Measurements from ENCODE around the gene TRIM44. TPM values are rescaled to one million over a fixed set of nuclear protein-coding genes. Genes with fewer than 3 reads are reported as not detected.

TRIM44 gene
- total and polyA plus RNA-seq, 10 of the 15 experiments (the other 5 are each of a cell fraction or from before 2014, with no cell fraction given), result 6.7 to 93.0 (median 27.6) TPM

- TF ChIP-seq CUX1 (IDR thresholded peaks at IDR 0.05; ENCODE audit: insufficient replicate concordance, low read depth, low read length) (no peak), ZSCAN29 (IDR thresholded peaks at IDR 0.05) (no peak), EGR1 (IDR thresholded peaks at IDR 0.05; ENCODE audit: borderline replicate concordance in 1 of 2, low read depth in 2 of 2, low read length in 2 of 2) (no peak), HDAC6 (IDR thresholded peaks at IDR 0.05; ENCODE audit: unreplicated experiment) (no peak), KLF5 (IDR thresholded peaks at IDR 0.05; ENCODE audit: partially characterized antibody) (no peak), CBX3 (IDR thresholded peaks at IDR 0.05; ENCODE audit: borderline replicate concordance, low read depth) (no peak), RB1 (IDR thresholded peaks at IDR 0.05; ENCODE audit: borderline replicate concordance) (no peak), CBFB (IDR thresholded peaks at IDR 0.05; ENCODE audit: low read depth) (no peak), RELB (IDR thresholded peaks at IDR 0.05; ENCODE audit: low read depth) (0 out of 2 replicates have a peak, but pooled peaks have one; percentile 40), NFXL1 (IDR thresholded peaks at IDR 0.05; ENCODE audit: borderline replicate concordance) (peak; percentile 78; the same call in 1 of the 2 replicates), SMAD1 (IDR thresholded peaks at IDR 0.05; ENCODE audit: low read depth, partially characterized antibody) (no peak), SPI1 (IDR thresholded peaks at IDR 0.05; ENCODE audit: borderline replicate concordance, insufficient read depth, low read depth, low read length) (peak; percentile 58; the same call in 1 of the 2 replicates)
- TF ChIP-seq, protein P1, sequence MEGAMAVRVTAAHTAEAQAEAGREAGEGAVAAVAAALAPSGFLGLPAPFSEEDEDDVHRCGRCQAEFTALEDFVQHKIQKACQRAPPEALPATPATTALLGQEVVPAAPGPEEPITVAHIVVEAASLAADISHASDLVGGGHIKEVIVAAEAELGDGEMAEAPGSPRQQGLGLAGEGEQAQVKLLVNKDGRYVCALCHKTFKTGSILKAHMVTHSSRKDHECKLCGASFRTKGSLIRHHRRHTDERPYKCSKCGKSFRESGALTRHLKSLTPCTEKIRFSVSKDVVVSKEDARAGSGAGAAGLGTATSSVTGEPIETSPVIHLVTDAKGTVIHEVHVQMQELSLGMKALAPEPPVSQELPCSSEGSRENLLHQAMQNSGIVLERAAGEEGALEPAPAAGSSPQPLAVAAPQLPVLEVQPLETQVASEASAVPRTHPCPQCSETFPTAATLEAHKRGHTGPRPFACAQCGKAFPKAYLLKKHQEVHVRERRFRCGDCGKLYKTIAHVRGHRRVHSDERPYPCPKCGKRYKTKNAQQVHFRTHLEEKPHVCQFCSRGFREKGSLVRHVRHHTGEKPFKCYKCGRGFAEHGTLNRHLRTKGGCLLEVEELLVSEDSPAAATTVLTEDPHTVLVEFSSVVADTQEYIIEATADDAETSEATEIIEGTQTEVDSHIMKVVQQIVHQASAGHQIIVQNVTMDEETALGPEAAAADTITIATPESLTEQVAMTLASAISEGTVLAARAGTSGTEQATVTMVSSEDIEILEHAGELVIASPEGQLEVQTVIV (IDR thresholded peaks at IDR 0.05; ENCODE audit: borderline replicate concordance, partially characterized antibody), result no peak
Observed at GRCh38 chr11:35683728-35684339, 21.3 kb downstream of the TRIM44 start (continued).
